Endothelial cell of umbilical vein (primary cell): Measurements from ENCODE around the gene BNIP5. TPM values are rescaled to one million over a fixed set of nuclear protein-coding genes. Genes with fewer than 3 reads are reported as not detected.

Source experiments
- BruUV-seq: library from RNA; stranded (reverse); fragments of 400-500 nt; replicated peaks from 2 replicates; lab custom pipeline; 2021; lab: Mats Ljungman, UMichigan
- CTCF ChIA-PET: fragments of 300-600, 350-600 bp; sonication (Branson Sonifier 250); formaldehyde crosslinking; loops from one replicate; lab custom pipeline; 2021; ENCODE audit warnings: antibody characterized with exemption, inconsistent platforms; lab: Charles Lee
- POLR2A ChIA-PET: fragments of 300-600, 350-600 bp; sonication (Branson Sonifier 250); formaldehyde crosslinking; loops from one replicate; lab custom pipeline; 2021; ENCODE audit warnings: antibody characterized with exemption, inconsistent platforms; lab: Charles Lee
- DNase-seq: peaks from one replicate; pipeline ENCODE4 v3.0.0-alpha.2; 2011; ENCODE audit warnings: low read depth, low spot score
- FAIRE-seq: peaks from 2 replicates; lab custom pipeline; 2011; peaks lifted over from hg19 to GRCh38; lab: Jason Lieb, UNC
- H2AFZ ChIP-seq: 2 replicates; pipeline ENCODE4 v1.6.0; 2012; ENCODE audit warnings: low read depth, low read length, control low read depth, inconsistent platforms
- H3K27ac ChIP-seq: 2 replicates; pipeline ENCODE4 v1.5.1; 2011; ENCODE audit warnings: low read depth, mild to moderate bottlenecking, control low read depth, low read length, moderate library complexity; ENCODE audit not compliant: insufficient read depth
- H3K27me3 ChIP-seq, 2 experiments: 2 replicates each; pipeline versions ENCODE4 v1.6.0 to v1.6.1; 2011; ENCODE audit warnings: low read length in 2 of 2, mixed read lengths in 1 of 2; ENCODE audit not compliant: control insufficient read depth in 2 of 2, insufficient read depth in 2 of 2
- H3K36me3 ChIP-seq, 2 experiments: 2 replicates in 1 of 2; 3 replicates in 1 of 2; pipeline ENCODE4 v1.5.1; 2011; ENCODE audit warnings: low read length in 2 of 2, mild to moderate bottlenecking in 1 of 2, moderate library complexity in 1 of 2; ENCODE audit not compliant: control insufficient read depth in 2 of 2, insufficient read depth in 2 of 2; ENCODE audit errors: extremely low read depth in 1 of 2
- H3K4me1 ChIP-seq: 3 replicates; pipeline ENCODE4 v1.5.1; 2011; ENCODE audit warnings: mild to moderate bottlenecking, low read length; ENCODE audit not compliant: control insufficient read depth, insufficient read depth; ENCODE audit errors: extremely low read depth
- H3K4me2 ChIP-seq: 2 replicates; pipeline ENCODE4 v1.6.1; 2011; ENCODE audit warnings: low read length, control low read depth, mixed read lengths; ENCODE audit not compliant: insufficient read depth
- H3K4me3 ChIP-seq, 3 experiments: fragments of 200-600 bp in 1 of 3; sonication (generic), shearing (Covaris generic) in 1 of 3; replicated peaks in 1 of 3; 2 replicates each; pipeline ENCODE4 v1.5.1; 2011 to 2016; ENCODE audit warnings: control low read depth in 3 of 3, low read length in 3 of 3, mild to moderate bottlenecking in 2 of 3, inconsistent platforms in 1 of 3, low read depth in 1 of 3, moderate library complexity in 1 of 3; ENCODE audit not compliant: insufficient read depth in 1 of 3
- H3K79me2 ChIP-seq: 2 replicates; pipeline ENCODE4 v1.6.0; 2012; ENCODE audit warnings: low read length, inconsistent platforms; ENCODE audit not compliant: control insufficient read depth, insufficient read depth
- H3K9ac ChIP-seq: replicated peaks from 2 replicates; pipeline ENCODE3; 2011; ENCODE audit warnings: low read length, control low read depth; ENCODE audit not compliant: insufficient read depth; ENCODE audit errors: extremely low read depth
- H3K9me1 ChIP-seq: replicated peaks from 3 replicates; pipeline ENCODE4 v1.6.0; 2011; ENCODE audit warnings: mild to moderate bottlenecking, low read length; ENCODE audit not compliant: control insufficient read depth, insufficient read depth; ENCODE audit errors: extremely low read depth
- H3K9me3 ChIP-seq: replicated peaks from 2 replicates; pipeline ENCODE4 v1.5.1; 2012; ENCODE audit warnings: low read length, inconsistent platforms; ENCODE audit not compliant: control insufficient read depth, insufficient read depth
- H4K20me1 ChIP-seq: replicated peaks from 2 replicates; pipeline ENCODE3; 2011; ENCODE audit warnings: mild to moderate bottlenecking, low read length; ENCODE audit not compliant: control insufficient read depth, insufficient read depth; ENCODE audit errors: extremely low read depth
- EZH2 ChIP-seq: IDR thresholded peaks from 2 replicates; pipeline ENCODE4 v1.6.1; 2012; ENCODE audit warnings: borderline replicate concordance, low read depth, mild to moderate bottlenecking, moderate library complexity, low read length, inconsistent platforms; ENCODE audit not compliant: severe bottlenecking
- FOS ChIP-seq: IDR thresholded peaks from 2 replicates; pipeline ENCODE4 v1.6.1; 2011; ENCODE audit warnings: mild to moderate bottlenecking, low read length, moderate library complexity, borderline replicate concordance; ENCODE audit not compliant: insufficient read depth
- GATA2 ChIP-seq: IDR thresholded peaks from 2 replicates; pipeline ENCODE4 v1.7.0; 2011; ENCODE audit warnings: low read depth, mild to moderate bottlenecking, moderate library complexity, mixed read lengths, low read length; ENCODE audit not compliant: insufficient read length, insufficient read depth
- JUN ChIP-seq: IDR thresholded peaks from 2 replicates; pipeline ENCODE4 v1.6.1; 2011; ENCODE audit warnings: borderline replicate concordance, low read depth; ENCODE audit not compliant: insufficient read length, insufficient read depth
- MAX ChIP-seq: IDR thresholded peaks from 2 replicates; pipeline ENCODE4 v1.6.1; 2011; ENCODE audit not compliant: insufficient read depth, insufficient read length
- MYC ChIP-seq: IDR thresholded peaks from one replicate; pipeline ENCODE4 v1.6.1; 2011; ENCODE audit warnings: mild to moderate bottlenecking, low read depth, low read length
- POLR2A ChIP-seq: IDR thresholded peaks from 2 replicates; pipeline ENCODE4 v1.6.1; 2012; ENCODE audit warnings: low read depth, mild to moderate bottlenecking, control low read depth, low read length
- POLR2AphosphoS5 ChIP-seq: IDR thresholded peaks from 2 replicates; pipeline ENCODE4 v1.6.1; 2012; ENCODE audit warnings: low read depth, mild to moderate bottlenecking, control low read depth, low read length, moderate library complexity; ENCODE audit not compliant: insufficient read depth
- dilution Hi-C: fragments of 300-500 bp; cut with MboI; formaldehyde crosslinking; loops from one replicate; pipeline ENCODE4 v1.15.0; 2019; ENCODE audit warnings: low sequenced_read_pairs; ENCODE audit not compliant: extremely low pct_ligation_motif_present
- intact Hi-C: fragments of 100-400 bp; cut with micrococcal nuclease; formaldehyde crosslinking; loops from one replicate; pipeline ENCODE4 v1.10.0; 2022
- polyA plus RNA-seq, 4 experiments: library from polyadenylated mRNA; depleted of rRNA in 3 of 4; stranded (reverse) in 3 of 4; unstranded in 1 of 4; fragments of >200 nt; gene quantifications; 2 replicates each; pipeline versions ENCODE4 v1.2.1 to v1.2.3, GENCODE V29; 2011 to 2012; ENCODE audit warnings: missing spikeins in 1 of 4
- total RNA-seq: library from RNA; stranded (reverse); gene quantifications from 2 replicates; pipeline ENCODE4 v1.2.3, GENCODE V29; 2021
- TF ChIP-seq, protein P1 (sequence below), 2 donors: IDR thresholded peaks; 1 replicate in 1 of 2; 2 replicates in 1 of 2; pipeline ENCODE4 v1.5.1; 2011; ENCODE audit warnings: low read length in 2 of 2, mild to moderate bottlenecking in 2 of 2, moderate library complexity in 2 of 2, control low read depth in 1 of 2, inconsistent platforms in 1 of 2, low read depth in 1 of 2; ENCODE audit not compliant: insufficient read depth in 1 of 2; ENCODE audit errors: extremely low read depth in 1 of 2

The BNIP5 gene
- total and polyA plus RNA-seq, 2 donors (not counting 3 experiments of a cell fraction or from before 2014, with no cell fraction given): not detected

DNA sequence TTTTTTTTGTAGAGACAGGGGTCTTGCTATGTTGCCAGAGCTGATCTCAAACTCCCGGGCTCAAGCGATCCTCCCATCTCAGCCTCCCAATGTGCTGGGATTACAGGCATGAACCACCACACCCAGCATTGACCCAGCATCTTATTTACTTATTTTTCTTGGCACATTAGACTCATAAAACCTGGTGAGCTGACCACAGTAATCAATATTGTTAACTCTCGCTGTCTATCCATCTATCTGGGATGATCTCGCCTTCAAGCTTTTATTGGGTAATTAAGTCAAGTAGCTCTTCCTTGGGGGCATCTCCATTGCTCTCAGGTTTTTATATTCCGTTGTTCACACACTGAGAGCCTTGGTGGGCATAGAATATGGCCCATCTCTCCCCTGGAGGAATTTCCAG is 49.8 kb downstream of the BNIP5 start:
- Histone ChIP-seq H3K27me3 (peaks cover 27 to 31% of the 10 kb centered on the region in 2 experiments), H3K4me2 (no peak overlapping the region), H3K9ac (no peak overlapping the region), H2AFZ (no peak overlapping the region), H3K27ac (no peak overlapping the region), H3K9me3 (no peaks in the 10 kb centered on the region), H3K4me3 (no peak overlapping the region), H3K4me1 (peaks cover 17% of the 10 kb centered on the region), H3K9me1 (no peaks in the 10 kb centered on the region), H3K36me3 (no peaks in the 10 kb centered on the region), H3K79me2 (no peaks in the 10 kb centered on the region), H4K20me1 (no peaks in the 10 kb centered on the region)
- dilution Hi-C loops: no loop called here
- ChIA-PET CTCF (interaction anchor here (0.8 to 8.8 kb wide), 8 partner anchors 14 to 163 kb away, joined by 3 to 79 read pairs (median 4); no protein-coding TSS in a partner anchor), POLR2A (no interaction called here)
- intact Hi-C loops: no loop called here
- no TSS peak for BruUV-seq
- FAIRE-seq: no peak
- TF ChIP-seq POLR2A: no peak
- no peak for TF ChIP-seq JUN
- TF ChIP-seq GATA2: no peak
- no peak for TF ChIP-seq MAX
- no peak for TF ChIP-seq EZH2
- TF ChIP-seq POLR2AphosphoS5: no peak
- TF ChIP-seq FOS: no peak
- TF ChIP-seq MYC: no peak
- TF ChIP-seq, protein P1, sequence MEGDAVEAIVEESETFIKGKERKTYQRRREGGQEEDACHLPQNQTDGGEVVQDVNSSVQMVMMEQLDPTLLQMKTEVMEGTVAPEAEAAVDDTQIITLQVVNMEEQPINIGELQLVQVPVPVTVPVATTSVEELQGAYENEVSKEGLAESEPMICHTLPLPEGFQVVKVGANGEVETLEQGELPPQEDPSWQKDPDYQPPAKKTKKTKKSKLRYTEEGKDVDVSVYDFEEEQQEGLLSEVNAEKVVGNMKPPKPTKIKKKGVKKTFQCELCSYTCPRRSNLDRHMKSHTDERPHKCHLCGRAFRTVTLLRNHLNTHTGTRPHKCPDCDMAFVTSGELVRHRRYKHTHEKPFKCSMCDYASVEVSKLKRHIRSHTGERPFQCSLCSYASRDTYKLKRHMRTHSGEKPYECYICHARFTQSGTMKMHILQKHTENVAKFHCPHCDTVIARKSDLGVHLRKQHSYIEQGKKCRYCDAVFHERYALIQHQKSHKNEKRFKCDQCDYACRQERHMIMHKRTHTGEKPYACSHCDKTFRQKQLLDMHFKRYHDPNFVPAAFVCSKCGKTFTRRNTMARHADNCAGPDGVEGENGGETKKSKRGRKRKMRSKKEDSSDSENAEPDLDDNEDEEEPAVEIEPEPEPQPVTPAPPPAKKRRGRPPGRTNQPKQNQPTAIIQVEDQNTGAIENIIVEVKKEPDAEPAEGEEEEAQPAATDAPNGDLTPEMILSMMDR (IDR thresholded peaks at IDR 0.05; ENCODE audit: extremely low read depth in 1 of 2, insufficient read depth in 1 of 2, low read depth in 1 of 2, low read length in 2 of 2): no peak
- no peak for DNase-seq
